CMK (cell line): Measurements from ENCODE around the gene ZNF521.

ENCODE experiments used
- DNase-seq: peaks from one replicate; pipeline ENCODE4 v3.0.0-alpha.2; 2010; ENCODE audit warnings: low read depth

Gene ZNF521

GRCh38 chr18:25075783-25076182 lies 276.2 kb downstream of the ZNF521 start:
- no peak for DNase-seq

- no peak for DNase-seq
Measured at GRCh38 chr18:25075331-25075730, 276.6 kb downstream of the ZNF521 start.

GRCh38 chr18:25074925-25075324 lies 277.0 kb downstream of the ZNF521 start:
- no peak for DNase-seq

GRCh38 chr18:25072205-25072604 lies 279.8 kb downstream of the ZNF521 start:
- DNase-seq = no peak

- no peak for DNase-seq
Measured at GRCh38 chr18:25067275-25068025, 284.5 kb downstream of the ZNF521 start.

- DNase-seq = no peak
Measured at GRCh38 chr18:25066516-25066915, 285.4 kb downstream of the ZNF521 start.

- DNase-seq = no peak
Measured at GRCh38 chr18:25062720-25063119, 289.2 kb downstream of the ZNF521 start.

GRCh38 chr18:25061395-25061794 lies 290.6 kb downstream of the ZNF521 start:
- no peak for DNase-seq

GRCh38 chr18:25058521-25058920 lies 293.4 kb downstream of the ZNF521 start:
- DNase-seq = no peak

- DNase-seq = no peak
Measured at GRCh38 chr18:25057491-25058050, 294.4 kb downstream of the ZNF521 start.

- DNase-seq = no peak
Measured at GRCh38 chr18:25056429-25056828, 295.5 kb downstream of the ZNF521 start.

GRCh38 chr18:25055076-25055475 lies 296.9 kb downstream of the ZNF521 start:
- DNase-seq = no peak

- DNase-seq = no peak
Measured at GRCh38 chr18:25053466-25053865, 298.5 kb downstream of the ZNF521 start.

- DNase-seq = no peak
Measured at GRCh38 chr18:25052511-25052921, 299.4 kb downstream of the ZNF521 start.

- no peak for DNase-seq
Measured at GRCh38 chr18:25050605-25051004, 301.4 kb downstream of the ZNF521 start.

- DNase-seq = no peak
Measured at GRCh38 chr18:25047983-25048382, 304.0 kb downstream of the ZNF521 start.

GRCh38 chr18:25047421-25047820 lies 304.5 kb downstream of the ZNF521 start:
- no peak for DNase-seq

- no peak for DNase-seq
Measured at GRCh38 chr18:25044694-25045093, 307.3 kb downstream of the ZNF521 start.

GRCh38 chr18:25043104-25043503 lies 308.9 kb downstream of the ZNF521 start:
- DNase-seq = no peak

GRCh38 chr18:25042641-25043051 lies 309.3 kb downstream of the ZNF521 start:
- DNase-seq = no peak

- DNase-seq = no peak
Measured at GRCh38 chr18:25039781-25040180, 312.2 kb downstream of the ZNF521 start.

GRCh38 chr18:25038261-25038660 lies 313.7 kb downstream of the ZNF521 start:
- DNase-seq = no peak

- DNase-seq = no peak
Measured at GRCh38 chr18:25033747-25034471, 318.1 kb downstream of the ZNF521 start.
